GM23248 (cell line): ENCODE measurements around the gene DNAAF8. TPM values are rescaled to one million over a fixed set of nuclear protein-coding genes. Genes with fewer than 3 reads are reported as not detected.

Experiments
- DNase-seq: peaks from one replicate; pipeline ENCODE4 v3.0.0-alpha.2; 2015
- H2AFZ ChIP-seq: fragments of 200-600 bp; sonication (generic); 2 replicates; pipeline ENCODE4 v1.6.1; 2016; ENCODE audit warnings: antibody characterized with exemption
- H3F3A ChIP-seq: fragments of 200-600 bp; sonication (generic); 2 replicates; pipeline ENCODE4 v1.6.1; 2016; ENCODE audit warnings: mild to moderate bottlenecking, antibody characterized with exemption, mixed run types; ENCODE audit not compliant: insufficient read depth
- H3K27ac ChIP-seq: fragments of 200-600 bp; sonication (generic); 2 replicates; pipeline ENCODE4 v1.5.1; 2016; ENCODE audit warnings: mild to moderate bottlenecking
- H3K27me3 ChIP-seq: fragments of 200-600 bp; sonication (generic); replicated peaks from 2 replicates; pipeline ENCODE4 v1.6.1; 2016; ENCODE audit warnings: mild to moderate bottlenecking; ENCODE audit not compliant: insufficient read depth
- H3K36me3 ChIP-seq: fragments of 200-600 bp; sonication (generic); 2 replicates; pipeline ENCODE4 v1.6.1; 2016; ENCODE audit warnings: low read depth, mild to moderate bottlenecking
- H3K4me1 ChIP-seq: fragments of 200-600 bp; sonication (generic); 2 replicates; pipeline ENCODE4 v1.6.1; 2016; ENCODE audit warnings: mild to moderate bottlenecking; ENCODE audit not compliant: insufficient read depth
- H3K4me2 ChIP-seq: fragments of 200-600 bp; sonication (generic); one replicate; pipeline ENCODE4 v1.6.1; 2016; ENCODE audit warnings: mild to moderate bottlenecking; ENCODE audit not compliant: unreplicated experiment
- H3K4me3 ChIP-seq: fragments of 200-600 bp; sonication (generic); 2 replicates; pipeline ENCODE4 v1.5.1; 2016; ENCODE audit warnings: mild to moderate bottlenecking
- H3K79me2 ChIP-seq: fragments of 200-600 bp; sonication (generic); 2 replicates; pipeline ENCODE4 v1.6.1; 2016; ENCODE audit warnings: mild to moderate bottlenecking; ENCODE audit not compliant: insufficient read depth
- H3K9ac ChIP-seq: fragments of 200-600 bp; sonication (generic); 2 replicates; pipeline ENCODE4 v1.6.1; 2016; ENCODE audit warnings: mild to moderate bottlenecking
- H3K9me2 ChIP-seq: fragments of 200-600 bp; sonication (generic); 2 replicates; pipeline ENCODE4 v1.6.1; 2016; ENCODE audit warnings: mixed run types, mild to moderate bottlenecking, moderate library complexity; ENCODE audit not compliant: insufficient read depth
- H3K9me3 ChIP-seq: fragments of 200-600 bp; sonication (generic); one replicate; pipeline ENCODE4 v1.6.1; 2017; ENCODE audit warnings: low read depth
- H4K20me1 ChIP-seq: fragments of 200-600 bp; sonication (generic); 2 replicates; pipeline ENCODE4 v1.6.0; 2016; ENCODE audit not compliant: insufficient read depth
- EZH2 ChIP-seq: fragments of 200-600 bp; sonication (generic); IDR thresholded peaks from 2 replicates; pipeline ENCODE4 v1.6.1; 2018; ENCODE audit warnings: antibody characterized with exemption, mild to moderate bottlenecking; ENCODE audit not compliant: insufficient read depth, poor library complexity, severe bottlenecking
- EZH2phosphoT487 ChIP-seq: fragments of 200-600 bp; sonication (generic); IDR thresholded peaks from 2 replicates; pipeline ENCODE4 v1.6.1; 2018; ENCODE audit warnings: antibody characterized with exemption, moderate library complexity, mild to moderate bottlenecking, low read depth; ENCODE audit not compliant: insufficient read depth
- WGBS, 2 experiments: methylation state at CpG; one replicate each; pipeline ENCODE4 v1.1.6; 2015 to 2017; ENCODE audit warnings: low lambda C conversion rate in 2 of 2, low coverage in 1 of 2; ENCODE audit errors: missing lambda C conversion rate in 2 of 2; 5-methylcytosine and 5-hydroxymethylcytosine counted together
- in situ Hi-C: fragments of 300-500 bp; cut with MboI; formaldehyde crosslinking; loops from 2 replicates; pipeline ENCODE4 v1.15.0; 2020
- polyA plus RNA-seq: library from polyadenylated mRNA; unstranded; fragments of >200 nt; fragmentation: Nextera tagmentation; extraction: Ambion mirVana; gene quantifications from 2 replicates; pipeline ENCODE4 v1.2.1, GENCODE V29; 2016
- total RNA-seq: library from RNA; depleted of rRNA; stranded (reverse); fragments of >200 nt; shearing (Covaris generic); gene quantifications from 2 replicates; pipeline ENCODE4 v1.2.3, GENCODE V29; 2014

DNAAF8 gene
- total and polyA plus RNA-seq, 2 experiments from 2014 or later, result 0.86 to 1.7 TPM

- no peaks in the 10 kb centered on the region for H3K79me2 ChIP-seq
- no peaks in the 10 kb centered on the region for H3K36me3 ChIP-seq
- no peaks in the 10 kb centered on the region for H3K4me1 ChIP-seq
- H3F3A ChIP-seq, result no peaks in the 10 kb centered on the region
- H3K9me3 ChIP-seq, result no peaks in the 10 kb centered on the region
- in situ Hi-C loops, result no loop called here
- H3K27ac ChIP-seq, result no peak within 1 kb of the TSS
- H3K4me3 ChIP-seq, result no peak within 1 kb of the TSS
- H4K20me1 ChIP-seq, result no peaks in the 10 kb centered on the region
- 72 to 84% methylated on average over 10 to 14 of the region's 14 CpGs for WGBS, 2 experiments
- TF ChIP-seq EZH2, result no peak
- TF ChIP-seq EZH2phosphoT487, result no peak
- DNase-seq, result no peak
- no peaks in the 10 kb centered on the region for H3K27me3 ChIP-seq
- no peak within 1 kb of the TSS for H3K4me2 ChIP-seq
- H2AFZ ChIP-seq, result no peak within 1 kb of the TSS
- no peak within 1 kb of the TSS for H3K9ac ChIP-seq
- H3K9me2 ChIP-seq, result no peaks in the 10 kb centered on the region
Observed at GRCh38 chr16:4795181-4795827, 61.0 kb downstream of the DNAAF8 start, which contains the start of gene SMIM22. Gene SMIM22 (plus strand): TSS chr16:4795369. CDS start chr16:4795735, 366 bp downstream.

GRCh38 chr16:4795828-4796572 is 61.7 kb downstream of the DNAAF8 start:
- Histone ChIP-seq H3K9me2 (no peaks in the 10 kb centered on the region), H3K27me3 (no peaks in the 10 kb centered on the region), H3K9ac (no peak overlapping the region), H3K4me1 (no peaks in the 10 kb centered on the region), H3K4me2 (no peak overlapping the region), H3K79me2 (no peaks in the 10 kb centered on the region), H2AFZ (no peak overlapping the region), H3K27ac (no peak overlapping the region), H3F3A (no peaks in the 10 kb centered on the region), H4K20me1 (no peaks in the 10 kb centered on the region), H3K9me3 (no peaks in the 10 kb centered on the region), H3K4me3 (no peak overlapping the region), H3K36me3 (no peaks in the 10 kb centered on the region)
- in situ Hi-C loops, result no loop called here
- TF ChIP-seq EZH2 (no peak), EZH2phosphoT487 (no peak)
- 92 to 93% methylated on average over 25 to 30 of the region's 30 CpGs for WGBS, 2 experiments
- no peak for DNase-seq

- Histone ChIP-seq H3K9me3 (no peaks in the 10 kb centered on the region), H3K79me2 (no peaks in the 10 kb centered on the region), H3F3A (no peaks in the 10 kb centered on the region), H3K9ac (no peak overlapping the region), H4K20me1 (no peaks in the 10 kb centered on the region), H3K4me2 (no peak overlapping the region), H3K9me2 (no peaks in the 10 kb centered on the region), H3K36me3 (no peaks in the 10 kb centered on the region), H3K27me3 (no peaks in the 10 kb centered on the region), H2AFZ (no peak overlapping the region), H3K4me1 (no peaks in the 10 kb centered on the region; the same call in 1 of the 2 replicates), H3K27ac (no peak overlapping the region), H3K4me3 (no peak overlapping the region)
- WGBS, 2 experiments, result 83 to 86% methylated on average over 21 of the region's 21 CpGs
- in situ Hi-C loops, result no loop called here
- no peak for DNase-seq
- no peak for TF ChIP-seq EZH2
- no peak for TF ChIP-seq EZH2phosphoT487
Observed at GRCh38 chr16:4796982-4797804, 62.9 kb downstream of the DNAAF8 start.

DNA sequence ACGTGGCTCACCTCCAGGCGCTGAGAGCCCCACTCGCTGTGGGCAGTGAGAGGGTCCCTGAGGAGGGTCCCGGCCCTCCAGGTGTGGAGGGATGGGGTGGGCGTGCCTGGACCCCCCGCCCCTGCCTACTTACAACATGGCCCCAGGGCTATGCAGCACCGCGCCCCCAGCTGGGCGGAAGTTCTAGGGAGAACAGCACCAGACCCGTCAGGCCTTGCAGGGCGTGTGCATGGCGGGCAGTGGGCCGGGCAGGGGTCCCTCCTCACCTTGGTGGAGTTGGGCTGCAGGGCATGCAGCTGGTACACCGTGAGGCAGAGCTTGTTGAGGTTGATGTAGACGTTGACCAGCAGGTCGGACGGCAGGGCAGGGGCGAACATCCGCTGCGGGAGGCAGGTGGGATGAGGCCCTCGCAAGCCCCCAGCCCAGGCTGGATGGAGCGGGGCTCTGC is 63.5 kb downstream of the DNAAF8 start:
- no peaks in the 10 kb centered on the region for H3K9me2 ChIP-seq
- whole genome bisulfite sequencing, 2 experiments, result 86 to 89% methylated on average over 22 of the region's 22 CpGs
- H3K27me3 ChIP-seq, result no peaks in the 10 kb centered on the region
- H3F3A ChIP-seq, result no peaks in the 10 kb centered on the region
- no peak for TF ChIP-seq EZH2
- no peak for TF ChIP-seq EZH2phosphoT487
- H3K36me3 ChIP-seq, result no peaks in the 10 kb centered on the region
- no peak overlapping the region for H3K4me2 ChIP-seq
- no peaks in the 10 kb centered on the region for H3K9me3 ChIP-seq
- in situ Hi-C loops, result no loop called here
- no peak overlapping the region for H3K9ac ChIP-seq
- H3K79me2 ChIP-seq, result no peaks in the 10 kb centered on the region
- H3K4me1 ChIP-seq, result no peaks in the 10 kb centered on the region; the same call in 1 of the 2 replicates
- H3K4me3 ChIP-seq, result no peak overlapping the region
- no peak for DNase-seq
- H2AFZ ChIP-seq, result no peak overlapping the region
- H3K27ac ChIP-seq, result no peak overlapping the region
- no peaks in the 10 kb centered on the region for H4K20me1 ChIP-seq
